NCI-H2107 (cell line): ENCODE results near the gene RPL6.
"Not testable (repeated sequence)": the region's sequence is repeated elsewhere in the genome, so short reads cannot be mapped to it uniquely, and the experiment has no call there.

ENCODE experiments used
- DNase-seq: peaks from one replicate; lab custom pipeline; 2025; lab: John Stamatoyannopoulos, UW

Gene RPL6

DNA sequence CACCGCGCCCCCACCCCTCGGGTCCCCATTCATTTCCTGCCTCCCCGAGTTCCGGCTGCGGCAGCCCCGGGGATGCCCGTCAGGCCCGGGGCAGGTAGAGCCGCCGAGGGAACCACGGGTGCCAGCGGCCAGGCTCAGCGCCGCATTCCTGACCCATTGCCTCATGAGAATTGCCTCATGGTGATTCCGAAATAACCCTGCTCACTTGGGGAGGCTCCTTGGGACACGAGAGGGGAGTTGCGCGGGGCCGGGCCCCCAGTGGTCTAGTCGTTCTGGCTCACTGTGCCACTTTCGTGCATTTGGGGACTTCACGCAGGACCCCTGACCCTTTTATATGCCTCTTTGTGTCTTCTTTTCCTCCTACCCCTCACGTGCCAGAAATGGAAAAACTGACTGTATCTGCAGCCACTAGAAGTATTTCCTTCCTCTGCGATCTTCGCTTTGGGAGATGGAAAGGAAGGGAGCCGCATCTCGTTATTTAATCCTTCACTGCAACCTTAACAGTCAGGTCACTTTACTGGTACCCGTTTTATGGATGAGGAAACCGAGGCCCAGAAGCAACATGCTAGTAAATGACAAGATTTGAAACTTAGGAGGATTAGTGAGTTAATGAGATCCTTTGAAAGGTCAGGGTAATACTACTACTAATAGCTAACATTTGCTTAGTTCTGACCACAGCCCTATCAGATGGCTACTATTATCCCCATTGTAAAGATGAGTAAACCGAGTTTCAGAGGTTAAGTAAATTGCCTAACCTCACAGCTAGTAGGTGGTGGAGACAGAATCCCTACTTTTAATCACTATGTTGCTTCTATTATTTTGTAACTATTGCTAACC, 10.1 kb upstream of the RPL6 start:
- DNase-seq: peak; percentile 11

GRCh38 chr12:112418608-112419296, 9.3 kb upstream of the RPL6 start, which contains the start of gene PTPN11:
Gene PTPN11 (plus strand): TSS chr12:112418947. CDS start chr12:112419112, 165 bp downstream.
- DNase-seq: peak; percentile 62

DNA sequence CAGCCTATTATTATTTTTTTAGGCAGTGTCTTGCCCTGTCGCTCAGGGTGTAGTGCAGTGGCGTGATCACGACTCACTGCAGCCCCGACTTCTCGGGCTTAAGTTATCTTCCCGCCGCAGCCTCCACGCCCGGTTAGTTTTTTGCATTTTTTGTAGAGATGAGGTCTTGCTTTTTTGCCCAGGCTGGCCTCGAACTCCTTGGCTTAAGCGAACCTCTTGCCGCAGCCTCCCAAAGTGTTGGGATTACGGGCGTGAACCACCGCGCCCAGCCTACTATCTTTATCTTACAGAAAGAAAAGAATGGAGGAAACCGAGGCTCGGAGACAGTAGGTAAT, 8.8 kb upstream of the RPL6 start:
- no peak for DNase-seq

DNA sequence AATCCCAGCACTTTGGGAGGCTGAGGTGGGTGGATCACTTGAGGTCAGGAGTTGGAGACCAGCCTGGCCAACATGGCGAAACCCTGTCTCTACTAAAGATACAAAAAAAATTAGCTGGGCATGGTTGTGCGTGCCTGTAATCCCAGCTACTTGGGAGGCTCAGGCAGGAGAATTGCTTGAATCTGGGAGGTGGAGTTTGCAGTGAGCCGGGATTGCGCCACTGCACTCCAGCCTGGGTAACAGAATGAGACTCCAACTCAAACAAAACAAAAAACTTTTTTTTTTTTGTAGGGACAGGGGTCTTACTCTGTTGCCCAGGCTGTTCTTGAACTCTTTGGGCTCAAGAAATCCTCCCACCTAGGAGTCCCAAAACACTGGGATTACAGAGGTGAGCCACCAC, 6.1 kb upstream of the RPL6 start:
- not testable (repeated sequence) for DNase-seq

- DNase-seq: no peak
Measured at GRCh38 chr12:112413855-112414625, 4.6 kb upstream of the RPL6 start.

- no peak for DNase-seq
Measured at GRCh38 chr12:112409906-112410244, 470 bp upstream of the RPL6 start.

DNA sequence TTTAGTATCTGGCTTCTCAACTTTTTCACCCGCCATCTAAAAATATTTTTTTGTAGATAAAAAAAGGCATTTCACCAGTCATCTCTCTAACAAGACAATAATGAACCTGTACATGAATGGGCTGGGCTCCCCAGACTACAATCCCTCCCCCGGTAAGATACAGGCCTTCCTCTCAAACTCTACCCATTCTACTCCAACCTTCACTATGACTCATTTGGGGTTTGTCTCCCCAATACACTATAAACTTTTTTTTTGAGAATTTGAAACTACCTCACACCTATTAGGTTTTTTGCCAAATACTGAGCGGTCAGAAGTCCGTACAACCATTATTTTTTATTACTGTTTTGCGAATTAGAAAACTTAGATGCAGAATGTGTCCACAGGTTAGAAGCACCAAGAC, 784 bp downstream of the RPL6 start:
- no peak for DNase-seq

DNA sequence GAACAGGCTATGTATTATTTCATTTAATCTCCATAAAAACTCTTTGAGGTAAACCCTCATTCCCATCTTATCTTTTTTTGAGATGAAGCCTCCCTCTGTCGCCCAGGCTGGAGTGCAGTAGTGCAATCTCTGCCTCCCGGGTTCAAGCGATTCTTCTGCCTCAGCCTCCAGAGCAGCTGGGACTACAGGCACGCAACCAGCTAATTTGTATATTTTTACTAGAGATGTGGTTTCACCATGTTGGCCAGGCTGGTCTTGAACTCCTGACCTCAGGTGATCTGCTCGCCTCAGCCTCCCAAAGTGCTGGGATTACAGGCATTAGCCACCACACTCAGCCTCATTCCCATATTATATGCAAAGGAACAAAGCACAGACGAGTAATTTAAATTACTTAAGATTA, 1.7 kb downstream of the RPL6 start:
- DNase-seq: not testable (repeated sequence)

- DNase-seq: no peak
Measured at GRCh38 chr12:112406519-112407488, 2.6 kb downstream of the RPL6 start.

DNA sequence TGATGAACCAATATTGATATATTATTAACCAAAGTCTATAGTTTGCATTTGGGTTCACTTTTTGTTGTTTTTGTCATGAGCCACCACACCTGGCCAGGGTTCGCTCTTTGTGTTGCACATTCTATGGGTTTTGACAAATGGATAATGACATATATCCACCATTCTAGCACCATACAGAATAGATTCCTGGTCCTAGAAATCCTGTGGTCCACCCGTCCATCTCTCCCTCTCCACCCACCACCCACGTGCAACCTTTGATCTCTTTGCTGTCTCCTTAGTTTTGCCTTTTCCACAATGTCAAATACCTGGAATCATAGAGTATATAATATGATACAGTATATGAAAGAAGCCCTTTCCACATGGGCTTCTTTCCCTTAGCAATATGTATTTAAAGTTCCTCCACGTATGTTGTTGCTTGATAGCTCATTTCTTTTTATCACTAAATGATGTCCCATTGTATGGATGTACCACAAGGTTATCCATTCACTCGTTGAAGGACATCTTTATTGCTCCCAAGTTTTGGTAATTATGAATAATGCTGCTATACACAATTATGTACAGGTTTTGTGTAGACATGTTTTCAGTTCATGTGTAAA, 7.4 kb downstream of the RPL6 start:
- no peak for DNase-seq

DNA sequence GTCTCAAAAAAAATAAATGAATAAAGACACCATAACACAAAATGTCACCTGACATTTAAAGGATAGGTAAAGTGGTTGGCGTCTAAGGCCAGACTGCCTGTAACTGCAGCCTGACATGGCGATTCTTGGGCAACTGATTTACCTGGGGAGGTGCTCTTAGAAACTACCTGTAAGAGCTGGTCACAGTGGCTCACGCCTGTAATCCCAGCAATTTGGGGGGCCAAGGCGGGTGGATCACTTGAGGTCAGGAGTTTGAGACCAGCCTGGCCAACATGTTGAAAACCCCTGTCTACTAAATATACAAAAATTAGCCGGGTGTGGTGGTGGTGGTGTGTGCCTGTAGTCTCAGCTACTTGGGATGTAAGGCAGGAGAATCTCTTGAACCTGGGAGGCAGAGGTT, 8.4 kb downstream of the RPL6 start:
- DNase-seq: no peak

GRCh38 chr12:112393328-112393727, 16.1 kb downstream of the RPL6 start:
- DNase-seq: no peak

GRCh38 chr12:112389922-112390654, 19.3 kb downstream of the RPL6 start:
- not testable (repeated sequence) for DNase-seq

GRCh38 chr12:112389228-112389627, 20.2 kb downstream of the RPL6 start:
- DNase-seq: no peak

- no peak for DNase-seq
Measured at GRCh38 chr12:112386726-112387125, 22.7 kb downstream of the RPL6 start.

- DNase-seq: no peak
Measured at GRCh38 chr12:112382866-112383265, 26.5 kb downstream of the RPL6 start.

GRCh38 chr12:112381883-112382796, 27.3 kb downstream of the RPL6 start, which contains the start of gene HECTD4:
Gene HECTD4 (minus strand): TSS chr12:112382431. CDS start chr12:112382128, 303 bp downstream.
- DNase-seq: peak; percentile 89

DNA sequence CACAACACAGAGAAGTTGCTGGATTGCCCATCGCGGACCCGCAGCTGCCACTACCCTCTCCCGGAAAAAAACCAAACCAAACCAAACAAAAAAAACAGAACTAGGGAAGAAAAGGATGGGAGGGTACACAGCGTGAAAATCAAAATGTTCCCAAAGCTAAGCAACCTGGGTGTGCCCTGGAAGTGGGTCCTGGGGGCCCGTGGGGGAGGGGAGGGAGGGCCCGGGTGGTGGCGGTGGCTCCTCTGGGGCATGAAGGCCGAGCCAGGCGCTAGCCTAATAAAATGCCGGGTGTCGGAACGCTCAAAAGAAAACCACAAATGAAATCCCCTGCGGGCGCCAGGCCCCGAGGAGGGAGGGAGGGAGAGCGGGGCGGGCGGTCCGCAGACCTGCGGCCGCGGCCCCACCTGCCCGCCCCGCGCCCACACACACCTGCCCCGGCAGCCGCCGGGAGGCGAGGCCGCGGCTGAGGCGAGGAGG, 28.0 kb downstream of the RPL6 start:
- no peak for DNase-seq
